ENCODE measurements around the gene IL1RAPL1.

- TF ChIP-seq CTCF (IDR thresholded peaks at IDR 0.05; ENCODE audit: extremely low read depth in 1 of 2, insufficient read depth in 1 of 2, low read depth in 1 of 2, low read length in 2 of 2) (peak; percentile 7 to 21), POLR2A (IDR thresholded peaks at IDR 0.05; ENCODE audit: low read depth, low read length) (no peak), GATA2 (IDR thresholded peaks at IDR 0.05; ENCODE audit: insufficient read depth, insufficient read length, low read depth, low read length) (no peak), EZH2 (IDR thresholded peaks at IDR 0.05; ENCODE audit: borderline replicate concordance, low read depth, low read length, severe bottlenecking) (no peak), POLR2AphosphoS5 (IDR thresholded peaks at IDR 0.05; ENCODE audit: insufficient read depth, low read depth, low read length) (no peak), JUN (IDR thresholded peaks at IDR 0.05; ENCODE audit: borderline replicate concordance, insufficient read depth, insufficient read length, low read depth) (no peak)
Observed at GRCh38 chrX:28659269-28659668, 72.0 kb downstream of the IL1RAPL1 start.

Data from endothelial cell of umbilical vein (primary cell).